CD4-positive, alpha-beta T cell treated with Interleukin-15 for 4 hours (primary cell): ENCODE data around the gene KIAA0232.
A peak's percentile ranks its signal among the peaks of the same experiment; 100 is the strongest.

Experiments used
- DNase-seq: peaks from one replicate; pipeline ENCODE4 v3.0.0-alpha.2; 2020; ENCODE audit warnings: low spot score

KIAA0232 gene

GRCh38 chr4:6920171-6920570 is 137.6 kb downstream of the KIAA0232 start:
- no peak for DNase-seq

GRCh38 chr4:6923507-6923906 is 141.0 kb downstream of the KIAA0232 start:
- DNase-seq = no peak

- no peak for DNase-seq
Measured at GRCh38 chr4:6924361-6924779, 141.8 kb downstream of the KIAA0232 start.

- no peak for DNase-seq
Measured at GRCh38 chr4:6925357-6925836, 142.9 kb downstream of the KIAA0232 start.

- DNase-seq = peak; percentile 32
Measured at GRCh38 chr4:6926081-6926480, 143.6 kb downstream of the KIAA0232 start.

GRCh38 chr4:6926681-6927478 is 144.4 kb downstream of the KIAA0232 start:
- DNase-seq = peak; percentile 63

- no peak for DNase-seq
Measured at GRCh38 chr4:6928081-6928480, 145.6 kb downstream of the KIAA0232 start.

- DNase-seq = no peak
Measured at GRCh38 chr4:6929339-6929811, 146.8 kb downstream of the KIAA0232 start.

GRCh38 chr4:6929812-6930464 is 147.4 kb downstream of the KIAA0232 start:
- DNase-seq = no peak

- no peak for DNase-seq
Measured at GRCh38 chr4:6932475-6932874, 149.9 kb downstream of the KIAA0232 start.

GRCh38 chr4:6932918-6933317 is 150.4 kb downstream of the KIAA0232 start:
- DNase-seq = no peak
